B cell (primary cell): ENCODE results near the gene IL1RN. TPM values are rescaled to one million over a fixed set of nuclear protein-coding genes. Genes with fewer than 3 reads are reported as not detected.

Experiments used
- ATAC-seq: fragments of 200-7000 bp; cut with Tn5 transposase; one replicate; pipeline ENCODE4 v1.10.0; 2021; ENCODE audit warnings: low read depth, mild to moderate bottlenecking, moderate number of reproducible peaks, moderate library complexity
- CTCF ChIA-PET: fragments of 350-600 bp; sonication (Branson Sonifier 250); formaldehyde crosslinking; loops from one replicate; lab custom pipeline; 2021; ENCODE audit warnings: antibody characterized with exemption, inconsistent platforms; lab: Charles Lee
- POLR2A ChIA-PET: fragments of 350-600 bp; sonication (Branson Sonifier 250); formaldehyde crosslinking; loops from one replicate; lab custom pipeline; 2021; ENCODE audit warnings: antibody characterized with exemption; lab: Charles Lee
- DNase-seq: peaks from one replicate; pipeline ENCODE4 v3.0.0; 2013
- H2AFZ ChIP-seq: 2 replicates; pipeline ENCODE4 v1.6.1; 2012; ENCODE audit warnings: mild to moderate bottlenecking, low read depth, low read length; ENCODE audit not compliant: insufficient read depth, poor library complexity, severe bottlenecking
- H3K27ac ChIP-seq, 2 donors: 1 replicate in 1 of 2; 2 replicates in 1 of 2; pipeline ENCODE4 v1.5.1; 2012 to 2013; ENCODE audit warnings: low read length in 2 of 2, mild to moderate bottlenecking in 2 of 2, moderate library complexity in 1 of 2
- H3K27me3 ChIP-seq, 4 experiments: fragments of 200-600 bp in 1 of 4; sonication (generic) in 1 of 4; replicated peaks in 1 of 4; 1 replicate in 2 of 4; 2 replicates in 2 of 4; pipeline versions ENCODE4 v1.6.1 to v1.7.0; 2013 to 2016; ENCODE audit warnings: low read length in 3 of 4, mild to moderate bottlenecking in 2 of 4, mixed read lengths in 1 of 4, moderate library complexity in 1 of 4; ENCODE audit not compliant: insufficient read depth in 4 of 4, control insufficient read depth in 3 of 4; ENCODE audit errors: control extremely low read depth in 1 of 4
- H3K36me3 ChIP-seq, 2 experiments: replicated peaks in 1 of 2; 1 replicate in 1 of 2; 2 replicates in 1 of 2; pipeline versions ENCODE4 v1.6.1 to v1.7.1; 2013; ENCODE audit warnings: low read length in 1 of 2; ENCODE audit not compliant: insufficient read depth in 2 of 2, control insufficient read depth in 1 of 2; ENCODE audit errors: control extremely low read depth in 1 of 2, extremely low read depth in 1 of 2
- H3K4me1 ChIP-seq, 2 donors: fragments of 200-600 bp in 1 of 2; sonication (generic) in 1 of 2; 1 replicate in 1 of 2; 2 replicates in 1 of 2; pipeline versions ENCODE4 v1.5.1 to v1.6.1; 2013 to 2017; ENCODE audit warnings: low read length in 2 of 2; ENCODE audit not compliant: control insufficient read depth in 2 of 2, insufficient read depth in 2 of 2
- H3K4me2 ChIP-seq: replicated peaks from 2 replicates; pipeline ENCODE3; 2012; ENCODE audit warnings: mild to moderate bottlenecking, low read depth, low read length; ENCODE audit not compliant: poor library complexity, severe bottlenecking
- H3K4me3 ChIP-seq, 5 experiments: fragments of 200-600 bp in 1 of 5; sonication (generic) in 1 of 5; 1 replicate in 3 of 5; 2 replicates in 2 of 5; pipeline versions ENCODE4 v1.5.1 to v1.7.0; 2011 to 2016; ENCODE audit warnings: low read length in 4 of 5, mild to moderate bottlenecking in 4 of 5, low read depth in 2 of 5, control low read depth in 1 of 5, moderate library complexity in 1 of 5; ENCODE audit not compliant: insufficient read depth in 1 of 5; ENCODE audit errors: control extremely low read depth in 1 of 5, extremely low read depth in 1 of 5
- H3K79me2 ChIP-seq: fragments of 200-600 bp; sonication (generic); one replicate; pipeline ENCODE4 v1.6.0; 2016; ENCODE audit warnings: low read length; ENCODE audit not compliant: control insufficient read depth, insufficient read depth
- H3K9ac ChIP-seq: fragments of 200-600 bp; sonication (generic); 2 replicates; pipeline ENCODE4 v1.6.1; 2017; ENCODE audit warnings: mild to moderate bottlenecking, low read length, moderate library complexity
- H3K9me3 ChIP-seq, 3 donors: one replicate each; pipeline versions ENCODE4 v1.6.1 to v1.7.1; 2013; ENCODE audit warnings: low read length in 2 of 3; ENCODE audit not compliant: control insufficient read depth in 2 of 3, insufficient read depth in 1 of 3; ENCODE audit errors: control extremely low read depth in 1 of 3
- H4K20me1 ChIP-seq: 2 replicates; pipeline ENCODE4 v1.6.0; 2012; ENCODE audit warnings: mild to moderate bottlenecking, low read length; ENCODE audit not compliant: insufficient read depth, control insufficient read depth, poor library complexity, severe bottlenecking
- H3K27ac Mint-ChIP-seq: one replicate; pipeline ENCODE4 v1.8.0; 2021; ENCODE audit warnings: mixed read lengths
- H3K27me3 Mint-ChIP-seq: one replicate; pipeline ENCODE4 v1.8.0; 2021; ENCODE audit warnings: mixed read lengths
- H3K4me1 Mint-ChIP-seq: one replicate; pipeline ENCODE4 v1.8.0; 2021; ENCODE audit warnings: mixed read lengths
- H3K4me3 Mint-ChIP-seq: one replicate; pipeline ENCODE4 v1.8.0; 2021; ENCODE audit warnings: mixed read lengths
- H3K9me3 Mint-ChIP-seq: one replicate; pipeline ENCODE4 v1.8.0; 2022; ENCODE audit warnings: mixed read lengths; ENCODE audit not compliant: insufficient read depth
- CTCF ChIP-seq: fragments of 200-600 bp; IDR thresholded peaks from one replicate; pipeline ENCODE4 v1.8.0; 2022; ENCODE audit warnings: antibody characterized with exemption, mild to moderate bottlenecking
- EZH2 ChIP-seq: IDR thresholded peaks from 2 replicates; pipeline ENCODE4 v1.6.1; 2012; ENCODE audit warnings: borderline replicate concordance, low read depth, mild to moderate bottlenecking, moderate library complexity, low read length; ENCODE audit not compliant: insufficient read depth, poor library complexity, severe bottlenecking
- WGBS: methylation state at CpG from one replicate; pipeline ENCODE4 v1.1.5; 2013; ENCODE audit warnings: missing lambda C conversion rate; ENCODE audit not compliant: insufficient coverage; 5-methylcytosine and 5-hydroxymethylcytosine counted together
- intact Hi-C: fragments of 100-400 bp; cut with micrococcal nuclease; formaldehyde crosslinking; loops from one replicate; pipeline ENCODE4 v1.10.0; 2022
- polyA plus RNA-seq: library from polyadenylated mRNA; depleted of rRNA; stranded (reverse); fragments of >200 nt; gene quantifications from 2 replicates; pipeline ENCODE4 v1.2.3, GENCODE V29; 2012
- total RNA-seq, 2 donors: library from RNA; stranded (reverse); fragments of 120-200 nt in 1 of 2; gene quantifications; 1 replicate in 1 of 2; 2 replicates in 1 of 2; pipeline versions ENCODE4 v1.2.3 to v1.2.4, GENCODE V29; 2013 to 2022

The IL1RN gene
- total and polyA plus RNA-seq, 2 donors (not counting 1 experiment from before 2014, with no cell fraction given): 0.79 TPM; not detected in 1

GRCh38 chr2:113135317-113135716 lies 7.9 kb downstream of the IL1RN start:
- H3K4me3 ChIP-seq: no peak overlapping the region
- Mint-ChIP-seq H3K4me1 (peaks cover 15% of the 10 kb centered on the region), H3K27me3 (peaks cover 5% of the 10 kb centered on the region), H3K9me3 (no peaks in the 10 kb centered on the region), H3K27ac (no peak overlapping the region), H3K4me3 (no peak overlapping the region)
- no peak overlapping the region for H3K4me2 ChIP-seq
- ChIA-PET CTCF (interaction anchor here (0.6 to 18.7 kb wide), 14 partner anchors 11 to 254 kb away, joined by 3 to 590 read pairs (median 15); partner anchors contain the start of gene PSD4), POLR2A (no interaction called here)
- ATAC-seq (no peak), DNase-seq (no peak)
- no peak overlapping the region for H3K27ac ChIP-seq
- no peak overlapping the region for H3K9ac ChIP-seq
- intact Hi-C loops: loop anchor here (5.0 kb wide), 1 partner anchor 112 kb away; no protein-coding TSS in a partner anchor
- H3K36me3 ChIP-seq: no peaks in the 10 kb centered on the region
- peaks cover 0 to 3% (median 0%) of the 10 kb centered on the region in 4 experiments for H3K27me3 ChIP-seq
- TF ChIP-seq CTCF (no peak), EZH2 (no peak)
- H2AFZ ChIP-seq: no peak overlapping the region
- no CpG with 5 or more reads among the region's 1 CpG for WGBS
- H3K9me3 ChIP-seq: no peaks in the 10 kb centered on the region
- no peaks in the 10 kb centered on the region for H4K20me1 ChIP-seq
- H3K4me1 ChIP-seq: peaks cover 11 to 13% of the 10 kb centered on the region in 2 donors
- peaks cover 27% of the 10 kb centered on the region for H3K79me2 ChIP-seq
